Measurements from ENCODE around the gene PEAR1. TPM values are rescaled to one million over a fixed set of nuclear protein-coding genes. Genes with fewer than 3 reads are reported as not detected.

The PEAR1 gene
- total RNA-seq, 1 donor: 17.0 TPM

- DNase-seq (ENCODE audit: insufficient read length, low spot score, missing footprints): no peak
Observed at GRCh38 chr1:156959414-156959813, 65.9 kb downstream of the PEAR1 start.

GRCh38 chr1:156959925-156960324, 66.4 kb downstream of the PEAR1 start:
- Histone ChIP-seq H4K20me1 (ENCODE audit: insufficient read depth, low read length) (no peaks in the 10 kb centered on the region), H3K79me2 (ENCODE audit: insufficient read depth, low read length) (no peaks in the 10 kb centered on the region), H3K4me3 (ENCODE audit: insufficient read depth, low read length) (no peak overlapping the region), H3K27me3 (ENCODE audit: insufficient read depth, low read length) (no peaks in the 10 kb centered on the region), H3K27ac (ENCODE audit: low read depth, low read length) (no peak overlapping the region), H3K4me1 (ENCODE audit: insufficient read depth, low read length) (no peaks in the 10 kb centered on the region), H2AFZ (ENCODE audit: low read length) (no peak overlapping the region), H3K4me2 (ENCODE audit: insufficient read depth, low read length) (no peak overlapping the region), H3K36me3 (ENCODE audit: insufficient read depth, low read length) (peaks cover 61% of the 10 kb centered on the region), H3K9me3 (ENCODE audit: low read depth, low read length) (no peaks in the 10 kb centered on the region)
- DNase-seq (ENCODE audit: insufficient read length, low spot score, missing footprints): no peak
- no peak for TF ChIP-seq CTCF (IDR thresholded peaks at IDR 0.05; ENCODE audit: extremely low read depth, low read depth, low read length)

More at GRCh38 chr1:156959414-156959813, 65.9 kb downstream of the PEAR1 start:
- H3K9me3 ChIP-seq (ENCODE audit: low read depth, low read length): no peaks in the 10 kb centered on the region
- H3K4me3 ChIP-seq (ENCODE audit: insufficient read depth, low read length): no peak overlapping the region
- no peak overlapping the region for H3K27ac ChIP-seq (ENCODE audit: low read depth, low read length)
- no peak for TF ChIP-seq CTCF (IDR thresholded peaks at IDR 0.05; ENCODE audit: extremely low read depth, low read depth, low read length)
- H2AFZ ChIP-seq (ENCODE audit: low read length): no peak overlapping the region
- H3K27me3 ChIP-seq (ENCODE audit: insufficient read depth, low read length): no peaks in the 10 kb centered on the region
- no peaks in the 10 kb centered on the region for H3K4me1 ChIP-seq (ENCODE audit: insufficient read depth, low read length)
- no peaks in the 10 kb centered on the region for H4K20me1 ChIP-seq (ENCODE audit: insufficient read depth, low read length)
- H3K36me3 ChIP-seq (ENCODE audit: insufficient read depth, low read length): peaks cover 63% of the 10 kb centered on the region
- no peaks in the 10 kb centered on the region for H3K79me2 ChIP-seq (ENCODE audit: insufficient read depth, low read length)
- no peak overlapping the region for H3K4me2 ChIP-seq (ENCODE audit: insufficient read depth, low read length)

GRCh38 chr1:156961709-156962108, 68.2 kb downstream of the PEAR1 start:
- Histone ChIP-seq H3K27me3 (ENCODE audit: insufficient read depth, low read length) (no peaks in the 10 kb centered on the region), H3K4me2 (ENCODE audit: insufficient read depth, low read length) (no peak overlapping the region), H3K4me3 (ENCODE audit: insufficient read depth, low read length) (no peak overlapping the region), H3K27ac (ENCODE audit: low read depth, low read length) (no peak overlapping the region), H3K79me2 (ENCODE audit: insufficient read depth, low read length) (no peaks in the 10 kb centered on the region), H4K20me1 (ENCODE audit: insufficient read depth, low read length) (no peaks in the 10 kb centered on the region), H2AFZ (ENCODE audit: low read length) (no peak overlapping the region), H3K9me3 (ENCODE audit: low read depth, low read length) (no peaks in the 10 kb centered on the region), H3K36me3 (ENCODE audit: insufficient read depth, low read length) (peaks cover 44% of the 10 kb centered on the region), H3K4me1 (ENCODE audit: insufficient read depth, low read length) (no peaks in the 10 kb centered on the region)
- no peak for DNase-seq (ENCODE audit: insufficient read length, low spot score, missing footprints)
- TF ChIP-seq CTCF (IDR thresholded peaks at IDR 0.05; ENCODE audit: extremely low read depth, low read depth, low read length): peak; percentile 51

GRCh38 chr1:156963621-156964020, 70.1 kb downstream of the PEAR1 start:
- no peaks in the 10 kb centered on the region for H3K27me3 ChIP-seq (ENCODE audit: insufficient read depth, low read length)
- no peak overlapping the region for H2AFZ ChIP-seq (ENCODE audit: low read length)
- H3K27ac ChIP-seq (ENCODE audit: low read depth, low read length): no peak overlapping the region
- H3K9me3 ChIP-seq (ENCODE audit: low read depth, low read length): no peaks in the 10 kb centered on the region
- peaks cover 45% of the 10 kb centered on the region for H3K36me3 ChIP-seq (ENCODE audit: insufficient read depth, low read length)
- H3K79me2 ChIP-seq (ENCODE audit: insufficient read depth, low read length): no peaks in the 10 kb centered on the region
- no peak for TF ChIP-seq CTCF (IDR thresholded peaks at IDR 0.05; ENCODE audit: extremely low read depth, low read depth, low read length)
- H4K20me1 ChIP-seq (ENCODE audit: insufficient read depth, low read length): no peaks in the 10 kb centered on the region
- H3K4me2 ChIP-seq (ENCODE audit: insufficient read depth, low read length): no peak overlapping the region
- H3K4me1 ChIP-seq (ENCODE audit: insufficient read depth, low read length): no peaks in the 10 kb centered on the region
- H3K4me3 ChIP-seq (ENCODE audit: insufficient read depth, low read length): no peak overlapping the region
- no peak for DNase-seq (ENCODE audit: insufficient read length, low spot score, missing footprints)

Measured in osteoblast (primary cell).